Middle frontal gyrus (tissue), 1 donor: Measurements from ENCODE around the gene CCDC33.

Experiments
- DNase-seq: peaks from one replicate; pipeline ENCODE4 v3.0.0-alpha.2; 2015; ENCODE audit warnings: low spot score; ENCODE audit errors: extremely low spot score

CCDC33 gene

GRCh38 chr15:74235962-74236361 lies at the start of gene CCDC33:
Gene CCDC33, plus strand, starts transcription at chr15:74236326. Its CDS starts 394 bp downstream, at chr15:74236720.
- no peak for DNase-seq

GRCh38 chr15:74188216-74188615 lies 47.9 kb upstream of the CCDC33 start:
- no peak for DNase-seq

GRCh38 chr15:74191798-74192197 lies 44.3 kb upstream of the CCDC33 start:
- DNase-seq, result no peak

- DNase-seq, result no peak
Measured at GRCh38 chr15:74192751-74193150, 43.4 kb upstream of the CCDC33 start.

GRCh38 chr15:74193299-74193718 lies 42.8 kb upstream of the CCDC33 start:
- no peak for DNase-seq

- no peak for DNase-seq
Measured at GRCh38 chr15:74193905-74194304, 42.2 kb upstream of the CCDC33 start.

GRCh38 chr15:74194572-74195559 lies 41.3 kb upstream of the CCDC33 start:
- no peak for DNase-seq

- no peak for DNase-seq
Measured at GRCh38 chr15:74196175-74196574, 40.0 kb upstream of the CCDC33 start.

GRCh38 chr15:74197176-74197965 lies 38.8 kb upstream of the CCDC33 start:
- DNase-seq, result no peak

GRCh38 chr15:74199297-74199652 lies 36.9 kb upstream of the CCDC33 start:
- DNase-seq, result no peak

- DNase-seq, result no peak
Measured at GRCh38 chr15:74200412-74200815, 35.7 kb upstream of the CCDC33 start.

- no peak for DNase-seq
Measured at GRCh38 chr15:74200871-74201419, 35.2 kb upstream of the CCDC33 start.

- no peak for DNase-seq
Measured at GRCh38 chr15:74201710-74202420, 34.3 kb upstream of the CCDC33 start.

GRCh38 chr15:74202452-74203401 lies 33.4 kb upstream of the CCDC33 start, which contains the start of gene STRA6:
Gene STRA6, minus strand, starts transcription at chr15:74202787. Its CDS starts 520 bp downstream, at chr15:74202267.
- no peak for DNase-seq

- no peak for DNase-seq
Measured at GRCh38 chr15:74203914-74204431, 32.2 kb upstream of the CCDC33 start.

- no peak for DNase-seq
Measured at GRCh38 chr15:74205582-74205947, 30.6 kb upstream of the CCDC33 start.

GRCh38 chr15:74206801-74207281 lies 29.3 kb upstream of the CCDC33 start:
- no peak for DNase-seq

- DNase-seq, result no peak
Measured at GRCh38 chr15:74207652-74208440, 28.3 kb upstream of the CCDC33 start.

GRCh38 chr15:74208496-74208895 lies 27.6 kb upstream of the CCDC33 start:
- DNase-seq, result no peak
